DOHH2 (cell line): ENCODE measurements around the gene ARHGEF33.

Experiments used
- H3F3A ChIP-seq: fragments of 200-600 bp; sonication (generic), shearing (Covaris generic); 2 replicates; pipeline ENCODE4 v1.6.0; 2016; ENCODE audit warnings: antibody characterized with exemption, mild to moderate bottlenecking; ENCODE audit not compliant: control insufficient read depth, insufficient read depth
- H3K27ac ChIP-seq: fragments of 200-600 bp; sonication (generic); 2 replicates; pipeline ENCODE4 v1.5.1; 2014; ENCODE audit warnings: low read depth, mild to moderate bottlenecking, low read length, moderate library complexity
- H3K27me3 ChIP-seq: fragments of 200-600 bp; sonication (generic); 2 replicates; pipeline ENCODE4 v1.6.1; 2014; ENCODE audit warnings: mild to moderate bottlenecking, low read length, mixed read lengths; ENCODE audit not compliant: control insufficient read depth
- H3K36me3 ChIP-seq: fragments of 200-600 bp; sonication (generic); 2 replicates; pipeline ENCODE4 v1.6.1; 2014; ENCODE audit warnings: mild to moderate bottlenecking, low read length, moderate library complexity, mixed read lengths; ENCODE audit not compliant: control insufficient read depth
- H3K4me1 ChIP-seq: fragments of 200-600 bp; sonication (generic); 2 replicates; pipeline ENCODE4 v1.6.1; 2014; ENCODE audit warnings: mild to moderate bottlenecking, low read length, mixed read lengths; ENCODE audit not compliant: control insufficient read depth
- H3K4me2 ChIP-seq: fragments of 200-600 bp; sonication (generic); 2 replicates; pipeline ENCODE4 v1.6.0; 2014; ENCODE audit warnings: mild to moderate bottlenecking, low read length, moderate library complexity
- H3K4me3 ChIP-seq: fragments of 200-600 bp; sonication (generic); 2 replicates; pipeline ENCODE4 v1.5.1; 2014; ENCODE audit warnings: mild to moderate bottlenecking, low read length, mixed read lengths
- H3K79me2 ChIP-seq: fragments of 200-600 bp; sonication (generic); 2 replicates; pipeline ENCODE4 v1.6.1; 2014; ENCODE audit warnings: mild to moderate bottlenecking, low read length, mixed read lengths; ENCODE audit not compliant: control insufficient read depth
- H3K9me2 ChIP-seq: fragments of 200-600 bp; sonication (generic); replicated peaks from 2 replicates; pipeline ENCODE4 v1.6.1; 2014; ENCODE audit warnings: mild to moderate bottlenecking, low read length, mixed read lengths; ENCODE audit not compliant: control insufficient read depth
- H3K9me3 ChIP-seq: fragments of 200-600 bp; sonication (generic); 2 replicates; pipeline ENCODE4 v1.6.1; 2014; ENCODE audit warnings: antibody characterized with exemption, low read length, mixed read lengths; ENCODE audit not compliant: control insufficient read depth, insufficient read depth
- H4K20me1 ChIP-seq: fragments of 200-600 bp; sonication (generic); 2 replicates; pipeline ENCODE4 v1.6.0; 2014; ENCODE audit warnings: low read depth, mild to moderate bottlenecking, antibody characterized with exemption, low read length, moderate library complexity; ENCODE audit not compliant: control insufficient read depth, insufficient read depth
- EZH2phosphoT487 ChIP-seq: fragments of 200-600 bp; sonication (generic); IDR thresholded peaks from 2 replicates; pipeline ENCODE4 v1.6.1; 2017; ENCODE audit warnings: borderline replicate concordance, mild to moderate bottlenecking, antibody characterized with exemption, low read length, moderate library complexity, mixed read lengths
- TF ChIP-seq, protein P1 (sequence below): fragments of 200-600 bp; sonication (generic); IDR thresholded peaks from one replicate; pipeline ENCODE4 v1.5.1; 2014; ENCODE audit warnings: antibody characterized with exemption, mild to moderate bottlenecking, low read depth, low read length; ENCODE audit not compliant: poor library complexity, severe bottlenecking

The ARHGEF33 gene

GRCh38 chr2:38966678-38967077 is 77.0 kb downstream of the ARHGEF33 start:
- Histone ChIP-seq H3K27ac (no peak overlapping the region), H4K20me1 (no peaks in the 10 kb centered on the region), H3K79me2 (no peaks in the 10 kb centered on the region), H3K27me3 (no peaks in the 10 kb centered on the region), H3K9me2 (no peaks in the 10 kb centered on the region), H3F3A (no peaks in the 10 kb centered on the region), H3K36me3 (no peaks in the 10 kb centered on the region), H3K9me3 (no peaks in the 10 kb centered on the region), H3K4me2 (no peak overlapping the region), H3K4me1 (no peaks in the 10 kb centered on the region), H3K4me3 (no peak overlapping the region)
- TF ChIP-seq, protein P1, sequence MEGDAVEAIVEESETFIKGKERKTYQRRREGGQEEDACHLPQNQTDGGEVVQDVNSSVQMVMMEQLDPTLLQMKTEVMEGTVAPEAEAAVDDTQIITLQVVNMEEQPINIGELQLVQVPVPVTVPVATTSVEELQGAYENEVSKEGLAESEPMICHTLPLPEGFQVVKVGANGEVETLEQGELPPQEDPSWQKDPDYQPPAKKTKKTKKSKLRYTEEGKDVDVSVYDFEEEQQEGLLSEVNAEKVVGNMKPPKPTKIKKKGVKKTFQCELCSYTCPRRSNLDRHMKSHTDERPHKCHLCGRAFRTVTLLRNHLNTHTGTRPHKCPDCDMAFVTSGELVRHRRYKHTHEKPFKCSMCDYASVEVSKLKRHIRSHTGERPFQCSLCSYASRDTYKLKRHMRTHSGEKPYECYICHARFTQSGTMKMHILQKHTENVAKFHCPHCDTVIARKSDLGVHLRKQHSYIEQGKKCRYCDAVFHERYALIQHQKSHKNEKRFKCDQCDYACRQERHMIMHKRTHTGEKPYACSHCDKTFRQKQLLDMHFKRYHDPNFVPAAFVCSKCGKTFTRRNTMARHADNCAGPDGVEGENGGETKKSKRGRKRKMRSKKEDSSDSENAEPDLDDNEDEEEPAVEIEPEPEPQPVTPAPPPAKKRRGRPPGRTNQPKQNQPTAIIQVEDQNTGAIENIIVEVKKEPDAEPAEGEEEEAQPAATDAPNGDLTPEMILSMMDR: no peak
- TF ChIP-seq EZH2phosphoT487: no peak

GRCh38 chr2:38968021-38968420 is 78.3 kb downstream of the ARHGEF33 start:
- Histone ChIP-seq H3K9me3 (no peaks in the 10 kb centered on the region), H3K4me2 (no peak overlapping the region), H4K20me1 (no peaks in the 10 kb centered on the region), H3K27me3 (no peaks in the 10 kb centered on the region), H3K79me2 (no peaks in the 10 kb centered on the region), H3K4me3 (no peak overlapping the region), H3K36me3 (no peaks in the 10 kb centered on the region), H3F3A (no peaks in the 10 kb centered on the region), H3K9me2 (no peaks in the 10 kb centered on the region), H3K4me1 (no peaks in the 10 kb centered on the region), H3K27ac (no peak overlapping the region)
- TF ChIP-seq, protein P1: no peak
- no peak for TF ChIP-seq EZH2phosphoT487

- Histone ChIP-seq H3K27me3 (no peaks in the 10 kb centered on the region), H3K36me3 (no peaks in the 10 kb centered on the region), H3K4me3 (no peak overlapping the region), H3F3A (no peaks in the 10 kb centered on the region), H3K9me3 (no peaks in the 10 kb centered on the region), H3K4me2 (no peak overlapping the region), H3K79me2 (no peaks in the 10 kb centered on the region), H3K27ac (no peak overlapping the region), H4K20me1 (no peaks in the 10 kb centered on the region), H3K9me2 (no peaks in the 10 kb centered on the region), H3K4me1 (no peaks in the 10 kb centered on the region)
- no peak for TF ChIP-seq EZH2phosphoT487
- TF ChIP-seq, protein P1: no peak
Measured at GRCh38 chr2:38971377-38971776, 81.7 kb downstream of the ARHGEF33 start.

DNA sequence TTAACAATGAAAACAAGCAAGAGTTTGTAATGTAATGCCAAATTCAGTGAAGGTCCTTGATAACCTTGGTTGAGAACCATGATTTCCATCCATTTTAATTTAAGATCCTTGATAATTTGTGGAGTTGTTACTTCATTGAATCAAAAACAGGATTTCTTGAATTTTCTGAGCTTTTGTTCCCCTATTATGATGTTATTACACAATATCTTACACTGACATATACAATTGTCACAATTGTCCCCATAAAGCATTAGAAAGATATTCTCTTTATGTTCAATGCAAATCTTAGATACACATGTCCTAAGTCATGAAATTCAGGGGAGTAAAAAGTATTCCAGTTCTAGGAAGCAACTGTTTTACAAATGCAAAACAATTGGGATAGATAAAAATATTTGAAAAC is 83.6 kb downstream of the ARHGEF33 start:
- H3K79me2 ChIP-seq: no peaks in the 10 kb centered on the region
- no peaks in the 10 kb centered on the region for H3K9me3 ChIP-seq
- TF ChIP-seq, protein P1: no peak
- TF ChIP-seq EZH2phosphoT487: no peak
- H3K36me3 ChIP-seq: no peaks in the 10 kb centered on the region
- no peak overlapping the region for H3K4me2 ChIP-seq
- H3K9me2 ChIP-seq: no peaks in the 10 kb centered on the region
- no peak overlapping the region for H3K27ac ChIP-seq
- no peaks in the 10 kb centered on the region for H3K27me3 ChIP-seq
- no peaks in the 10 kb centered on the region for H3F3A ChIP-seq
- H3K4me1 ChIP-seq: no peaks in the 10 kb centered on the region
- no peaks in the 10 kb centered on the region for H4K20me1 ChIP-seq
- H3K4me3 ChIP-seq: no peak overlapping the region
